Measurements from ENCODE around the gene PDK2.

The PDK2 gene

GRCh38 chr17:50051606-50052005 lies 43.5 kb upstream of the PDK2 start:
- Mint-ChIP-seq H3K4me1 (peaks cover 68% of the 10 kb centered on the region), H3K9me3 (no peaks in the 10 kb centered on the region), H3K4me3 (peak overlapping the region in 2 of 3 experiments; percentile 33 to 43), H3K36me3 (ENCODE audit: low read depth) (no peaks in the 10 kb centered on the region), H3K27me3 (ENCODE audit: low read depth) (peaks cover 7% of the 10 kb centered on the region), H3K27ac (peak overlapping the region; percentile 99 to 100 (median 99))
- TF ChIP-seq CTCF (IDR thresholded peaks at IDR 0.05; ENCODE audit: unreplicated experiment in 3 of 3), result no peak

DNA sequence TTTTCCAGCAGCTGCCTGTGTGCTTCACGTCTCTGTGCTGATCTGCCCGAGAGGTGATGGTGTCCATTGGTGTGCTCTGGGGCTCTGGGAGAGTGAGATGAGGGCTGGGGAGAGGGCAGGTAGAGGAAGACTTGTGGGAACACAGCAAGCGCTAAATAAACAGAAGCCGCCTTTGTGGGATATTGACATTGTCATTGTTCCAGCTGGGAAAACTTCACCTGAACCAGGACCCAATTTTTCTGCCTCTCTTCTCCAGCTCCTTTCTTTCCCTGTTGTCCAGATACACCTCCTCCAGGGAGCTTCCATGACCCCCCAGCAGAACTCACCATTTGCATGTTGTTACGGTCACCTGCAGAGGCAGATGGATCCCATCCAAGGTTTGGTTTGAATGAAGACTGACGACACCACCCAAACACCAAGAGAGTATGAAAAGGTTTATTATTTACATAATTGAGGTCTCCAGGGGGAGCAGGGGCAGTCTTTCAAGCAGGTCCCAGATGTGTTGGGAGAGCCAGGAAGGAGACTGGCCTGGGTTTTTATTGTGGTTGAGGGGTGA lies 42.8 kb upstream of the PDK2 start:
- peaks cover 13% of the 10 kb centered on the region for H3K27me3 Mint-ChIP-seq (ENCODE audit: low read depth)
- no peaks in the 10 kb centered on the region for H3K9me3 Mint-ChIP-seq
- H3K4me1 Mint-ChIP-seq, result peaks cover 72% of the 10 kb centered on the region
- TF ChIP-seq CTCF (IDR thresholded peaks at IDR 0.05; ENCODE audit: unreplicated experiment in 3 of 3), result no peak
- H3K36me3 Mint-ChIP-seq (ENCODE audit: low read depth), result no peaks in the 10 kb centered on the region
- peak overlapping the region; percentile 33 to 85 (median 45) for H3K4me3 Mint-ChIP-seq
- peak overlapping the region; percentile 99 to 100 (median 99) for H3K27ac Mint-ChIP-seq

DNA sequence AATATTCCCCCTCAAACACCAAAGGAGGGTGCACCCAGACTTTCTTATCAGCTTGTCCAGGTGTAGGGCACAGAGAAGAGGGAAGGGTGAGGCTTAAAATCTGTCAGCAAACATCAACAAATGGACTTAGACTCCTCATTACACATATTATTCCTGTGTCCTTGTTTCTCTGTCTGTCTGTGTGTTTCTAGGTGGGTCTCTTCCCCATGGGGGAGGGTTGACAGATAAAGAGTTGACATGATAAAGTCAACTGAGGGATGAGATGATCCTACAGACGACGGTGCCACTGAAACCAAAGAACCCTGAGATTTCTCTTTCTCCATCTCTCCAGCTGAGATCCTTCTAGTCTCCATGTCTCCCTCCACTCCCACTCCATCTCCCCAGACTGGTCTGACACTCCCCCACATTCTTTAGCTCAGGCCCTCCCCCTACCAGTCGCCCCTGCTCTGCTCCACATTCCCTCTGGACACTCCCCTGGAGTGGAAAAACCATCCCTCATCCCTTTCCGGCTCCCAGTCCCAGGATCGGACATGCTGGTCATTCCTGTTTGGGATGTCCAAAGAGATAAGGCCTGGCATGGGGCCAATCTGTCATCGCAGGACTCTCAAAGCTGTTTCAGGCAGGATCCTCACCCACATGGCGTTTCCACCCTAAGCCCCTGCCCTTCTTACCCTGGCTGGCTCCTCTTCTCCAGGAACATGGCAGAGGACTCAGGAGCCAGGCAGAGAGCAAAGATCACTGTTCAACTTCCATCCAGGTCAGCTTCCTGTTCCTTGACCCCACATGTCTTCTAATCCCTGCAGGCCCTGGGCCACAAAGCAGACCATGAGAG lies 42.1 kb upstream of the PDK2 start:
- peaks cover 13% of the 10 kb centered on the region for H3K27me3 Mint-ChIP-seq (ENCODE audit: low read depth)
- no peaks in the 10 kb centered on the region for H3K9me3 Mint-ChIP-seq
- no peak for TF ChIP-seq CTCF (IDR thresholded peaks at IDR 0.05; ENCODE audit: unreplicated experiment in 3 of 3)
- H3K4me1 Mint-ChIP-seq, result peaks cover 72% of the 10 kb centered on the region
- no peaks in the 10 kb centered on the region for H3K36me3 Mint-ChIP-seq (ENCODE audit: low read depth)
- peak overlapping the region; percentile 45 to 85 (median 53) for H3K4me3 Mint-ChIP-seq
- H3K27ac Mint-ChIP-seq, result peak overlapping the region; percentile 99 to 100 (median 99)

DNA sequence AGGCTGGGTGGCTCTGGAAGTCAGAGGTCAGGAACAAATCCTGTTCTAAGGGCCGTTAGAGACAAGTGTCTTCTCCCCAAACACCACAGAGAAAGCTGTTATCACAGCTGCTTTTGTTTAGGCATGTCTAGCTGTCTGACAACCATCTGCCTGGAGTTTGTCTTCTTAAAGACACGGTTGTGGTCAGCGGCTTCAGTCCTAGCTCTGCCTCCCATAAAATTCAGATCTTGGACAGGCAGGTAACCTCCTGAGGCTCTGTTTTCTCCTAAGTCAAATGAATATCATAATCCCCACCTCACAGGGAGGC lies 41.5 kb upstream of the PDK2 start:
- peak overlapping the region; percentile 45 to 85 (median 53) for H3K4me3 Mint-ChIP-seq
- peaks cover 13% of the 10 kb centered on the region for H3K27me3 Mint-ChIP-seq (ENCODE audit: low read depth)
- TF ChIP-seq CTCF (IDR thresholded peaks at IDR 0.05; ENCODE audit: unreplicated experiment in 3 of 3), result no peak
- H3K36me3 Mint-ChIP-seq (ENCODE audit: low read depth), result no peaks in the 10 kb centered on the region
- peaks cover 76% of the 10 kb centered on the region for H3K4me1 Mint-ChIP-seq
- no peaks in the 10 kb centered on the region for H3K9me3 Mint-ChIP-seq
- H3K27ac Mint-ChIP-seq, result peak overlapping the region; percentile 99 to 100 (median 99)

DNA sequence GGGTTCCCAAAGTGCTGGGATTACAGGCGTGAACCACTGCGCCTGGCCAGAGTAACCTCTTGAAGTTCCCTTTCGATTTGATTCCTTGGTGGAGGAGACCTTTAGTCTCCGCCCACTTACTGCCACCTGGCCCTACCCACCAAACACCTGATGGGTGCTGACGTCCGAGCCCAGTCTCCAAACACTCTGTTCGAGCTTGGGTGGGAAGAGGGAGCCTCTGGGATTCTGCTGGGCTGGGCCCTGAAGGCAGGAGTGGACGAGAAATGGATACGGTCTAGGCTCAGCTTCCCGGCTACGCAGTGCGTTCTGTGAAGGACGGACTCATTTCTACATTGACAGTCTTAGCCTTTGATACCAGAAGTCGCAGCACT lies 40.1 kb upstream of the PDK2 start:
- H3K27me3 Mint-ChIP-seq (ENCODE audit: low read depth), result peaks cover 13% of the 10 kb centered on the region
- no peak for TF ChIP-seq CTCF (IDR thresholded peaks at IDR 0.05; ENCODE audit: unreplicated experiment in 3 of 3)
- peak overlapping the region; percentile 85 to 94 (median 93) for H3K4me3 Mint-ChIP-seq
- peak overlapping the region; percentile 95 to 100 (median 99) for H3K27ac Mint-ChIP-seq
- no peaks in the 10 kb centered on the region for H3K9me3 Mint-ChIP-seq
- H3K4me1 Mint-ChIP-seq, result peaks cover 75% of the 10 kb centered on the region
- H3K36me3 Mint-ChIP-seq (ENCODE audit: low read depth), result no peaks in the 10 kb centered on the region
